Measurements from ENCODE around the gene DTHD1. TPM values are rescaled to one million over a fixed set of nuclear protein-coding genes. Genes with fewer than 3 reads are reported as not detected.

DTHD1 gene
- total RNA-seq, 1 donor: not detected

GRCh38 chr4:36301127-36301526, 19.7 kb downstream of the DTHD1 start:
- no peak overlapping the region for H3K4me3 ChIP-seq (ENCODE audit: low read depth, low read length)
- no peak for DNase-seq (ENCODE audit: low read depth)
- TF ChIP-seq CTCF (IDR thresholded peaks at IDR 0.05; ENCODE audit: insufficient read depth, low read depth, low read length): no peak

- H3K4me3 ChIP-seq (ENCODE audit: low read depth, low read length): no peak overlapping the region
- no peak for DNase-seq (ENCODE audit: low read depth)
- no peak for TF ChIP-seq CTCF (IDR thresholded peaks at IDR 0.05; ENCODE audit: insufficient read depth, low read depth, low read length)
These were observed 22.2 kb downstream of the DTHD1 start for GRCh38 chr4:36303426-36304137.

- H3K4me3 ChIP-seq (ENCODE audit: low read depth, low read length): no peak overlapping the region
- DNase-seq (ENCODE audit: low read depth): no peak
- TF ChIP-seq CTCF (IDR thresholded peaks at IDR 0.05; ENCODE audit: insufficient read depth, low read depth, low read length): no peak
These were observed 22.8 kb downstream of the DTHD1 start for GRCh38 chr4:36304138-36304681.

- DNase-seq (ENCODE audit: low read depth): no peak
- no peak for TF ChIP-seq CTCF (IDR thresholded peaks at IDR 0.05; ENCODE audit: insufficient read depth, low read depth, low read length)
- no peak overlapping the region for H3K4me3 ChIP-seq (ENCODE audit: low read depth, low read length)
These were observed 26.7 kb downstream of the DTHD1 start for GRCh38 chr4:36308150-36308549.

GRCh38 chr4:36310216-36310615, 28.8 kb downstream of the DTHD1 start:
- no peak overlapping the region for H3K4me3 ChIP-seq (ENCODE audit: low read depth, low read length)
- DNase-seq (ENCODE audit: low read depth): no peak
- no peak for TF ChIP-seq CTCF (IDR thresholded peaks at IDR 0.05; ENCODE audit: insufficient read depth, low read depth, low read length)

GRCh38 chr4:36310793-36311192, 29.4 kb downstream of the DTHD1 start:
- no peak for DNase-seq (ENCODE audit: low read depth)

More at GRCh38 chr4:36310793-36311192, 29.4 kb downstream of the DTHD1 start:
- no peak for TF ChIP-seq CTCF (IDR thresholded peaks at IDR 0.05; ENCODE audit: insufficient read depth, low read depth, low read length)
- H3K4me3 ChIP-seq (ENCODE audit: low read depth, low read length): no peak overlapping the region

All from fibroblast of villous mesenchyme (primary cell).